Stimulated activated CD8-positive, alpha-beta memory T cell treated with anti-CD3 and anti-CD28 coated beads, Interleukin-7, amount 100 ng/mL, for 4 hours (primary cell): Measurements from ENCODE around the gene IL1RN.

ENCODE experiments used
- DNase-seq, 2 donors: peaks; one replicate each; pipeline ENCODE4 v3.0.0-alpha.2; 2020; ENCODE audit warnings: low read depth in 2 of 2

IL1RN gene

GRCh38 chr2:113173542-113174375, 46.4 kb downstream of the IL1RN start, which contains the start of gene PSD4:
Gene PSD4 (plus strand): TSS chr2:113173971. CDS start chr2:113182457, 8,486 bp downstream.
- peak; percentile 79 for DNase-seq

- no peak for DNase-seq
Observed at GRCh38 chr2:113174376-113174750, 47.0 kb downstream of the IL1RN start.

GRCh38 chr2:113175042-113175628, 47.7 kb downstream of the IL1RN start:
- DNase-seq, result peak in 1 of 2 donors; percentile 50

- no peak for DNase-seq
Observed at GRCh38 chr2:113175736-113176695, 48.6 kb downstream of the IL1RN start.

GRCh38 chr2:113176696-113177355, 49.4 kb downstream of the IL1RN start:
- no peak for DNase-seq

- DNase-seq, result no peak
Observed at GRCh38 chr2:113178069-113178746, 50.8 kb downstream of the IL1RN start.

- DNase-seq, result peak; percentile 46 to 47
Observed at GRCh38 chr2:113178891-113179290, 51.5 kb downstream of the IL1RN start.

GRCh38 chr2:113179446-113180045, 52.1 kb downstream of the IL1RN start:
- no peak for DNase-seq

GRCh38 chr2:113180131-113180946, 52.9 kb downstream of the IL1RN start:
- DNase-seq, result no peak

GRCh38 chr2:113181258-113182051, 54.1 kb downstream of the IL1RN start:
- DNase-seq, result no peak

GRCh38 chr2:113182471-113183260, 55.3 kb downstream of the IL1RN start:
- no peak for DNase-seq

GRCh38 chr2:113183264-113183663, 55.9 kb downstream of the IL1RN start:
- DNase-seq, result no peak
